Measurements from ENCODE around the gene BCAP31.
"Not testable (repeated sequence)": the region's sequence is repeated elsewhere in the genome, so short reads cannot be mapped to it uniquely, and the experiment has no call there.

GRCh38 chrX:153705403-153706060 lies 18.7 kb downstream of the BCAP31 start:
- TF ChIP-seq CTCF, POLR2A (IDR thresholded peaks at IDR 0.05): not testable (repeated sequence)
